Fibroblast of skin of abdomen (primary cell): ENCODE results near the gene LITAFD.
"Not testable (repeated sequence)": the region's sequence is repeated elsewhere in the genome, so short reads cannot be mapped to it uniquely, and the experiment has no call there.

ENCODE experiments used
- DNase-seq: peaks from one replicate; pipeline ENCODE4 v3.0.0-alpha.2; 2013

LITAFD gene

DNA sequence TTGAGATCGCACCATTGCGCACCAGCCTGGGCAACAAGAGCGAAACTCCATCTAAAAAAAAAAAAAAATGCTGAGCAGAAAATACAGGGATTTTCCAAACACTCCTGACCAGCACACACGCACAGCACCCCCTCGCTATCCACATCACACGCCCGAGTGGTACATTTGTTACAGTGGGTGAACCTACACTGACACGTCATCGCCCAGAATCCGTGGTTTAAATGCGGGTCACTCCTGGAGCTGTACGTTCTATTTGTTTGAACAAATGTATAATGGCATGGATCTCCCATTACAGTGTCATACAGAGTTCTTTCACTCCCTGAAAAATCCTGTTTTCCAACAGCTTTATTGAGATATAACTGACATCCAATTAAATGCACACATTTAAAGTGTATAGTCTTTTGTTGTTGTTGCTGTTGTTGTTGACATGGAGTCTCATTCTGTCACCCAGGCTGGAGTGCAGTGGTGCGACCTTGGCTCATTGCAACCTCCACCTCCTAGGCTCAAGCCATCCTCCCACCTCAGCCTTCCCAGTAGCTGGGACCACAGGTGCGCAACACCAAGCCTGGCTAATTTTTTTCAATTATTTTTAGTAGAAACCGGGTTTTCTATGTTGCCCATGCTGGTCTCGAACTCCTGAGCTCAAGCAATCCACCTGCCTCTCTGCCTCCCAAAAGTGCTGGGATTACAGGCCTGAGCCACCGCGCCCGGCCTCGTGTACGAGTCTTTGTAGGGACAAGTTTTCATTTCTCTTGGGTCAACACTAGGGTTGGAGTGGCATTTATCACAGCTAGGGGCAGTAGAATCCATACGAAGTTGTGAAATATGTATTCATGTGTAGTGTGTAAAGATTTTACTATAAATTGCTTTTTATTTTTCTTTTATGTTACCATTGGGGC is 8.9 kb upstream of the LITAFD start:
- no peak for DNase-seq

GRCh38 chr16:8873866-8874195 is 8.3 kb upstream of the LITAFD start:
- DNase-seq, result not testable (repeated sequence)

GRCh38 chr16:8874388-8874787 is 7.8 kb upstream of the LITAFD start:
- peak; percentile 67 for DNase-seq

GRCh38 chr16:8875317-8875716 is 6.8 kb upstream of the LITAFD start:
- DNase-seq, result not testable (repeated sequence)

GRCh38 chr16:8877894-8878522 is 4.1 kb upstream of the LITAFD start:
- DNase-seq, result no peak

DNA sequence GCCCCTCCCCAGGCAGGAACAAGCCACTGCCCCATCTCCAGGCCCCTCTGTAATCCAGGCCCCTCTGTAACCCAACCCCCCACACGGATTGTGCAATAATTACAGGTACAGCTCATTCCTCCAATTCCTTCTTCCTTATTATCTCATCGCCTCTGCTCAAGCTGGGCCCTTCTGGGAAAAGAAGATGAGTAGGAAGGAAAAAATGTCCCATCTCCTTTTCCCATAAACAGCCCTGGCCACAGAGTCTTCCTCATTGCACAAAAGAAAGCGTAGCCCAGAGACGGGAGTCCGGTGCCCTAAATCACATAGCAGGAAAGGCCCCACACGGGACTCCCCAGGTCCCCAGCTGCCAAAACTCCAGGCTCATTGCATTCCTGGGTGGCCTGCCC is 3.6 kb upstream of the LITAFD start:
- peak; percentile 89 for DNase-seq

DNA sequence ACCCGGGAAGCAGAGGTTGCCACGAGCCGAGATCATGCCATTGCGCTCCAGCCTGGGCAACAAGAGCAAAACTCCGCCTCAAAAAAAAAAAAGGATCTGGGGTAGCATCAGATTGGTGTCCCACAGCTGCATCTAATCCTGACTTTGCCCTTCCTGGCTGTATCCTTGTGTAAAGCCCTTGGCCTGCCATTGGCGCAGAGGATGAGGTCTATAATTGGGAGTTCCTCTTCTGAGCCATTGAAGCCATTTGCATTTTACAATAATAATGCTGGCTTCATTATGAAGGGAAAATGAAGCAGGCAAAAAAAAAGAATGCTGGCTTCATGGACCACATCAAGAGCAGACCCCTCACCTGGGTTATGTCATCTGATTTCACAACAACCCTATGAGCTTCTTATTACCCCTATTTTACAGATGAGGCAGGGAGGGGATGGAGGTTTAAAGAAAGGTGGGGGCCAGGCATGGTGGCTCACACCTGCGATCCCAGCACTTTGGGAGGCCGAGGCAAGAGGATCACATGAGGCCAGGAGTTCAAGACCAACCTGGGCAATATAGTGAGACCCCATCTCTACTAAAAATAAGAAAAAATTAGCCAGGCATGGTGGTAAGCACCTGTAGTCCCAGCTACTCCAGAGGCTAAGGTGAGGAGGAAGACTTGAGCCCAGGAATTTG is 1.2 kb upstream of the LITAFD start:
- DNase-seq, result no peak

GRCh38 chr16:8882725-8883377 is 700 bp downstream of the LITAFD start:
- DNase-seq, result no peak

GRCh38 chr16:8885674-8886592 is 3.8 kb downstream of the LITAFD start:
- DNase-seq, result no peak

DNA sequence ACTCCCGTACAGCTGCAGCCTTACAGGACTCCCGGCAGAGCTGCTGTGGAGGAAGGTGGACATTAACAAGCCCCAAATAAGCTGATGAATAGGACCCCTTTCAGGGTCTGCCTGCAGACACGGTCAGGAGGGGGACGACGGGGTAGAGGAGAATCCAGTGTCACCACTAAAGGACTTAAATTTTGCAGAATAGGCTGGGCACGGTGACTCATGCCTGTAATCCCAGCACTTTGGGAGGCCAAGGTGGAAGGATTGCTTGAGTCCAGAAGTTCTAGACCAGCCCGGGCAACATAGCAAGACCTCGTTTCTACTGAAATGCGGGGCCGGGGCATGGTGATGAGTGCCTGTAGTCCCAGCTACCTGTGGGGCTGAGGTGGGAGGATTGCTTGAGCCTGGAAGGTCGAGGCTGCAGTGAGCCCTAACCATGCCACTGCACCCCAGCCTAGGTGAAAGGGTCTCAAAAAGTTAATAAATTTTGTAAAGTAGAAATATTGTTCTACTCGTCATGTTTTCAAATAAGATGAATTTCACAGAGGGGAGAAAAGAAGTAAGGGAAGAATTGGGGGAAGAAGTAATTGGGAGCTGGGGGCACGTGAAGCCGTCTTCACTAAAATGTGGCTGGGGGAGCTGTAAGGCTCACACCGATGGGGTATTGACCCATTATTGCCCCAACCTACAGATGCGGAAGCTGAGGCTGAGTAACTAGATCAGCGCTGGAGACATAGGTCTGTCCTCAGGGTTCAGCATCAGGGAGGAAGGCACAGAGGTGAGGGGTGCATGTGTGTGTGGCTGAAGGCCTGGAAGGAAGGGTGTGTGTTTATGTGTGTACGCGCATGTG is 4.7 kb downstream of the LITAFD start:
- no peak for DNase-seq

GRCh38 chr16:8887431-8887765 is 5.2 kb downstream of the LITAFD start:
- DNase-seq, result no peak

GRCh38 chr16:8887952-8888560 is 5.9 kb downstream of the LITAFD start:
- DNase-seq, result peak; percentile 40

DNA sequence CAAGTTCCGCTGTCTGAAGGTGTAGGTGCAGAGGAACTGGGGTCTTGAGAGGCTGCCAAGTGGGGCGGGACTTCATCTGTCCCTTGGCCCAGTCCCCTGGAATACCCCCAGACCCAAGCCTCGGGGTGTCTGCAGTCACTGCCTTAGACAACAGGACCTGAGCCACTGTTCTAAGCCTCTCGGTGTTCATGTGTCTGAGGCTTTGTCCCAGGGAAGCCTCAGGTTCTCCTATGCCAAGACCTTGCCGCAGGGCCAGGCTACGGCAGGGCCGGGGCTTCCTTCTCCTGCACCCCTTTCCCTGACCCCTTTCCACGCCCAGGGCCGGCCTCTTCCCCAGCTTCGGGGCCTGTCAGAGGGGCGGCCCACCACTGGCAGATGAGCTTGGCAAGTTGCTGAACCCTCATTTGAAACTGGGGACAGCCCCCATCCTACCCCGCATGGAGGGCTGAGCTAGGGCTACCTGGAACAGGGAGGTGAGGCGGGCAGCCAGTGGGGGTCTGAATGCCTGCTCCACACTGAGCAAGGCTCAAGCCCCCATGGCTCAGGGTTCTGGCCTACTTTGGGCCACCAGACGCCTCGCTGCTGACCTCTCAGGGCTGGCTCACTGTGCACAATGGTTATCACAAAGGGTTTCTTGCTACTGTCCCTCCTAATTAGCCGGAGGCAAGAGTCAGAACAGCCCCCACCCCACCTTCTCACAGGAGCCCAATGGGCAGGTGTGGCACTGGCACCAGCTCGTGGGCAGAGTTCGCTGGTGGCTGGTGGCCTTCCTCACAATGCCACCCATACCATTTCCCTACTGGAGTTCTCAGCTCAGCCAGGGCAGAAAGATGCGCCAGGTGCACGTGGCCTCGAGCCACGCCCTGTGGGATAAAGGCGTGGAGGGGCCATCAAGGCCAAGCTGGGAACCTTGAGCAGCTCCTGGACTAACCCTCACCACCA is 7.1 kb downstream of the LITAFD start:
- no peak for DNase-seq

DNA sequence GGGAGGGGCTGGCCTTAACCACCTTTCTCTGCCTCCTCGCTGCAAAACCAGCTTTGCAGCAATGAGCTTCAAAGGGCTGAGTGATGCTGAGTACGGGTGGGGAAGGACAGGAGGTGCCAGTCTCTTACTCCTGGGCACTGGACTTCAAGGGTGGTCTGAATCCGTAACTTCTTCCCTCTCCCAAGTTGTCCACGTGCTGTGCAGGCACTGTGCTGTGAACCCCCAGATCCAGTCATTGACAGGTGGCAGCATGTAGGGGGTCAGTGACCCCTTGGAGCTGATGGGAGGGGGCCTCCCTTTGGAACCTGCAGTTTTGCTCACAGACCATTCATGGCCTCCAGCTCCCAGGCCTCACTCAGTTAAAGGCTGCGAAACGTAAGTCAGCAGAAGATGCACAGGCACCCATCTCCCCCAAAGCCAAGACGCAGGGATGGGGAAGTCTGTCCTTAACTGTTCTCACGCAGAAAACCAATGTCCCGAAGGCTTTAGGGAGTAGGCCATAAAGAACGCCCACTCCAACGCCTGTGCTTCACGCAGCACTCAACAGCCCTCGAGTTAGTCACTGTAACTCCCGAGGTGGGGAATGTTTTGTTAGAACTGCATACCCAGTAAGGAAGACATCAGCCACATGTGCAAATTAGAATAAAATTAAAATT is 7.9 kb downstream of the LITAFD start:
- DNase-seq, result no peak

DNA sequence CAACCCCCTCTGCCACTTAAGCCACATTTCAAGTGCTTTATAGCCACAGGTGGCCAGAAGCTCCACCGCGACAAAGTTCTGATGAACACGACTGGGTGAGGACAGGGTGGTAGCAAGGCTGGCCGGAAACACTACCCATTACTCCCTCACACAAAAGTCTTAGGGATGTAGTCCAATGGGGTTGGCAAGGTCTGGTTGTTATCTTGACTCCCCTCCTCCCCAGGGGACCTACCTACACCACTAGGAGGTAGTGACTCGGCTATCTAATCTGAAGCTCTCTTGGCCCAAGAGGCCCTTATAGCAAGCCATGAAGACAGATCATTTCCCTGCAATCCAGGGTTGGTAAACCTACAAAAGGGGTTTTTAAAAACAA is 8.4 kb downstream of the LITAFD start:
- no peak for DNase-seq

DNA sequence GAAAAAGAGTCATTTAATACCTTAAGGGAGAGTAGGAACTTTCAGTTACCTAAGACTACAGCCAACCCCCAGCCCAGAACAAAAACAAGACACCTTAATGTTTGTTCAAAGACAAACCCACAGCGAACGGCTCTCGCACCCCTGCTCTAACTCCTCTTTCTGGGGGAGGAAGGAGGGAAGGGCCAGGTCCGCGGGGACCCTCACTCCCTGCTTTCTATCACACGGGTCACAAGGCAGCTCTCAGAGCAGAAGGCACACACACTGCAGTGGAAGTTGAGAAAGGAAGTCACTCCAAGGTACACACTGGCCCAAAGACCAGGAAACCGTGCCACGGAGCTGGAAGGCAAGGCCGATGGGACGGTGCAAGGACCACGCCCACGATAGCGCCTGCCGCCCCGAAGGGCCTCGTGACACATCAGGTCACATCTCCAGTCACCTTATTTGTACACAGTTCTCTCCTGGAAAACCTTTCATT is 10.0 kb downstream of the LITAFD start:
- DNase-seq, result no peak

GRCh38 chr16:8893426-8893825 is 11.3 kb downstream of the LITAFD start:
- DNase-seq, result no peak

DNA sequence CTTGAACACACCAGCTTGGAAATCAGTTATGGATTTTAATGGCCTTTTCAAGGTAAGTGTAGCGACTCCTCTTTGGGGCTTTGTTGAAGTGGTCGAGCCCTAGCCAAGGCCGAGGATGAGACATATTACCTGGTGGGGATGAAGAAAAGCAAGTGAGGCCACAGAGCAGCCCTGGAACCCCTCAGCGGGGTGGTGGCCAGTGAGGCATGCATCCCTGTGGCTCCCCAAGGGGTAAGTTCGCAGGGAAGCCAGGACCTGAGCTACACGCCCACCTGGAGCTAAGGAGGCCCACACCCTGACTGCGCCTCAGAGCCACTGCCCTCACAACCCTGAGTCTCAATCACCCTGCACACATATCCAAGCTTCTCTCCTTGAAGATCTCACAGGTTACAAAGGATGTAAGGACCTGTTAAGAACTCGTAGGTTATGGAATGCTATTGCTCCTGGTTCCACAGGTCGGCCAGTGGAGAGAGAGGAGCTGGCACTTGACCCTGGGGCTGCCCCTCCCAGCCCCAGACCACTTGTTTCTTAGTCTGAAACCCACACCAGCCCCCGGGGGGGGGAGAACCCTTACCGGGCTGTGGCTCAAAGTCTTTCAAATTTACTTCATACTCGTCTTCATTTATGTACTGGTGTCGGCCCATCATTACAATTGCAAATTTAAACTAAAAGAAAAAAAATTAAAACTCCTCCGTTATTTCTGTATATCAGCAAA is 12.0 kb downstream of the LITAFD start:
- DNase-seq, result no peak
